NCI-H82 treated with DMSO at 0.1 percent for 48 hours (cell line): ENCODE results near the gene CCL22.
"Not testable (repeated sequence)": the region's sequence is repeated elsewhere in the genome, so short reads cannot be mapped to it uniquely, and the experiment has no call there.

ENCODE experiments used
- DNase-seq: peaks from one replicate; lab custom pipeline; 2025; ENCODE audit not compliant: unreplicated experiment; lab: John Stamatoyannopoulos, UW

The CCL22 gene, protein sequence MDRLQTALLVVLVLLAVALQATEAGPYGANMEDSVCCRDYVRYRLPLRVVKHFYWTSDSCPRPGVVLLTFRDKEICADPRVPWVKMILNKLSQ

GRCh38 chr16:57358527-57359095, at the start of gene CCL22:
CCL22 (plus strand) TSS chr16:57358783; CDS start chr16:57358817, 34 bp downstream.
- no peak for DNase-seq

DNA sequence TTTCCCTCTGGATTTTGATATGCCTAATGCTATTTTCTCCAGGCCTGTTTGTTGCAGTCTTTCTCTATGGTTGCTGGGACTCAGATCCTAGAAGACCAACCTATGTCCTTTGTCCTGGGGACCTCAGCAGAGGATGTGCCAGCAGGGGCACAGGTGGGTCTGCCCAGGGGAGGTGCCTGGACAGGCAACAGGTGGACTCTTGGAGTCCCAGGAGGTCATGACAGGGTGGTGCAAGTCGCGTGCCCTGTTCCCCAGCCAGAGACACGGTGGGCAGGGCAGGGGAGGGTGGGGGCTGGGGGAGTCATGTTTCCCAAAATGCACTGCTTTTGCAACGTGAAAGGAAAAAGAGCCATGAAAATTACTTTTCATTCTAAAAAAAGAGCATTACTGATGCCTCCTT, 47.8 kb upstream of the CCL22 start:
- no peak for DNase-seq

GRCh38 chr16:57313509-57313908, 45.1 kb upstream of the CCL22 start:
- no peak for DNase-seq

DNA sequence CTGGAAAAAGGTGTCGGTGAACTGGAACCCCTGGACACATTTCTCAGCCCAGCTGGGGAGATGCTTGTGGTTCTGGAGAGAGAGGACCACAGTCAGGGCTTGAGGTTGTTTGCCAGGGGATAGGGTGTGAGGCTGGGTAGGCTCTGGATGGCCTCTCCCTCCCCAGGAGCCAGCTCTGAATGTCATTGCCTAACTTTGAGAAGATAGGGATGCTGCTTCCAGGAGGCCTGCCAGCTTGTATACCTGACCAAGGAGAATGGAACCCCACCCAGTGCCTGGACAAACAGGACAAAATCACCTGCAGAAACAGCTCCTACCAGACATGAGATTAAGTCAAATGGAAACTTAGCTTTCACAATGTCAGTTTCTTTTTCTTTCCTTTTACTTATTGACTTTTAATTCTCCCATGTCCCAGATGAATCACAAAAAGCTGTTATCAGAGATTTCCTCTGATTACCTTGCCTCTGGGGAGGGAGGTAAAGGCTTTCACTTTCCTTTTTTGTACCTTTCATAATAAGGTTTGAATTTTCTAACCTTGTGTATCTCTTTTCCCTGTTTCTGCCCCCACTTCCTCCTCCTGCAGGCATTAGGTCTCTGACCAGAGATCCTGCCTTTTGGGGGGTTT, 44.3 kb upstream of the CCL22 start:
- no peak for DNase-seq

- no peak for DNase-seq
These were observed 43.2 kb upstream of the CCL22 start for GRCh38 chr16:57315416-57315815.

GRCh38 chr16:57316390-57317017, 42.1 kb upstream of the CCL22 start:
- no peak for DNase-seq

GRCh38 chr16:57318240-57318970, 40.2 kb upstream of the CCL22 start:
- no peak for DNase-seq

DNA sequence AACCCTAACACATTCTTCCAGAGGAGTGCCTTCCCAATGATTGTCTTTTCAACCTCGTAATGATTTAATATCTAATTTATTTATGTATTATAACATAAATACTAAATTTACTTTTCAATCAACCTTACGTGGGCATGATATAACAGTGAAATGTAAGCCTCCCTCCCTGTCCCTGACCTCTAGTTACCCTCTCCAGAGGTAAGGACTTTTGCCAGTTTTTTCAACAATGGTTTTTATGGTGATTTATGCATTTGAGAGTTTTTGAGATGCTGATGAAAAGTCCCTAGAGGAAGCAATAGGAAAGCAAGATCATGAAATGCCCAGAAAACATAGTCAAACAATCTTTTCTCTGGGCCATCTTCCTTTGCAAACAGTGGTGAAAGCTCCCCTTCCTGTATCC, 38.9 kb upstream of the CCL22 start:
- no peak for DNase-seq

- no peak for DNase-seq
These were observed 33.8 kb upstream of the CCL22 start for GRCh38 chr16:57324749-57325148.

DNA sequence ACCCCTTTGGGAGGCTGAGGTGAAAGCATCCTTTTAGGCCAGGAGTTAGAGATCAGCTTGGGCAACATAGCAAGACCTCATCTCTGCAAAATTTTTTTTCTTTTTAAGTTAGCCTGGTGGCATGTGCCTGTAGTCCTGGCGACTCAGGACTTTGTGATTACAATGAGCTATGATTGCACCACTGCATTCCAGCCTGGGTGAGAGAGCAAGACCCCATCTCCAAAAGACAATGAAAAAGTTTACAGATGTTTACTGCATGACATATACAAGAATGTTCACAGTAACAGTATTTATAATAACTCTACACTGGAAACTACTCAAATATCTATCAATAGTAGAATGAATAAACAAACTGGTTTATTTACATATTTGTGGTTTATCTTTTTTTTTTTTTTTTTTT, 33.1 kb upstream of the CCL22 start:
- no peak for DNase-seq

GRCh38 chr16:57329718-57330327, 28.8 kb upstream of the CCL22 start:
- no peak for DNase-seq

- DNase-seq = no peak
These were observed 27.2 kb upstream of the CCL22 start for GRCh38 chr16:57331355-57331754.

- DNase-seq = no peak
These were observed 25.2 kb upstream of the CCL22 start for GRCh38 chr16:57333402-57333801.

DNA sequence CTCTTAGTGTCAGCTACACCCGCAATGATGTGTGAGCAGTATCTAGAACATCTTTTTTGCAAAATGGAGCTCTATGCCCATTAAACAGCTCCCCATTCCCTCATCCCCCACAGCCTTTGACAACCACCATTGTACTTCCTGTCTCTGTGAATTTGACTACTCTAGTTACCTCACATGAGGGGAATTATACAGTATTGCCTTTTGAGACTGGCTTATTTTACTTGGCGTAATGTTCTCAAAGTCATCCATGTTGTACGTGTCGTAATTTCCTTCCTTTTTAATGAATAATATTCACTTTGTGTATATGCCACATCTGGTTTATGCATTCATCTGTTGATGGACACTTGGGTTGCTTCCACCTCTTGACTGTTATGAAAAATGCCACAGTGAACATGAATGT, 23.2 kb upstream of the CCL22 start:
- no peak for DNase-seq

DNA sequence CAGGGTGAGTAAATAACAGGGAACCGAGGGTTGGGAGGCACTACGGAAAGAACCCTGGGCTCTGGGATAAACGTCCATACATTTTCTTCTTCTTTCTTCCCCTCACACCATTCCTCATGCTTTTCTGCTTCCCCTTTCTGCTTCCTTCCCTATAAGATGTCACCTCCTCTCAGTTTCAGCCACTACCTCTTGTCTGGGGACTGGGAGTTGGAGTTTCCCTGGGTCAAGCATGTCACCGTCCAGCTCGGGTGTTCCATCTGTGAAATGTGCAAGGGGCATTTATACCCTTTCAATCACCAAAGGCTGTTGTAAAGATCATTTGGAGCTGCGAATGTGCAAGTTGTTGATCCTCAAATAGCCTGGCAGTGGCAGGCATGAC, 17.5 kb upstream of the CCL22 start:
- no peak for DNase-seq

GRCh38 chr16:57341441-57342303, 16.9 kb upstream of the CCL22 start:
- DNase-seq = no peak

DNA sequence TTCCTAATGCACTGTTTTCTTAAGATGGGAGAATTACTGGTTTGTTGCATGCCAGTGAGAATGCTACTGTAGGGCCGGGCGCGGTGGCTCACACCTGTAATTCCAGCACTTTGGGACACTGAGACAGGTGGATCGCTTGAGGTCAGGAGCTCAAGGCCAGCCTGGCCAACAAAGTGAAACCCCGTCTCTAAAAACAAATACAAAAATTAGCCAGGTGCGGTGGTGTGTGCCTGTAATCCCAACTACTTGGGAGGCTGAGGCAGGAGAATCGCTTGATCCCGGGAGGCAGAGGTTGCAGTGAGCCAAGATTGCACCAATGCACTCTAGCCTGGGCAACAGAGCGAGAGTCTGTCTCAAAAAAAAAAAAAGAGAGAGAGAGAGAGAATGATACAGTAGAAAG, 16.0 kb upstream of the CCL22 start:
- not testable (repeated sequence) for DNase-seq

- DNase-seq = no peak
These were observed 15.4 kb upstream of the CCL22 start for GRCh38 chr16:57343221-57343620.

DNA sequence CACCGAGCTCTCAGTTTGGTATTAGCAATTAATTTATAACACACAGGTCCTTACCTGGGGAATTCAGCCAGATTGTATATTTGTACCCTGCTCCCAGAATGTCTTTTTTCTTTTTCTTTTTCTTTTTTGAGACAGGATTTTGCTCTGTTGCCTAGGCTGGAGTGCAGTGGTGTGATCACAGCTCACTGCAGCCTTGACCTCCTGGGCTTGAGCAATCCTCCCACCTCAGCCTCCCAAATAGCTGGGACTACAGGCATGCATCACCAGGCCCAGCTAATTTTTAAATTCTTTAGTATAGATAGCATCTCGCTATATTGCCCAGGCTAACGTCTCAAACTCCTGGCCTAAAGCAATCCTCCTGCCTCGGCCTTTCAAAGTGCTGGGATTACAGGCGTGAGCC, 14.5 kb upstream of the CCL22 start:
- DNase-seq = not testable (repeated sequence)

- DNase-seq = no peak
These were observed 13.6 kb upstream of the CCL22 start for GRCh38 chr16:57345021-57345420.
